Esophagus muscularis mucosa (tissue), 3 donors: ENCODE results near the gene GATA3.

ENCODE experiments used
- POLR2A ChIP-seq: fragments of 450-650 bp; IDR thresholded peaks from one replicate; pipeline ENCODE4 v1.6.1; 2017; ENCODE audit warnings: antibody characterized with exemption, moderate library complexity, mild to moderate bottlenecking, low read depth
- TF ChIP-seq, protein P1 (sequence below), 3 experiments: fragments of 200-600 bp in 2 of 3; fragments of 450-650 bp in 1 of 3; sonication (generic) in 2 of 3; IDR thresholded peaks; one replicate each; pipeline ENCODE4 v1.5.1; 2017 to 2019; ENCODE audit warnings: antibody characterized with exemption in 3 of 3, mild to moderate bottlenecking in 2 of 3, moderate library complexity in 1 of 3

DNA sequence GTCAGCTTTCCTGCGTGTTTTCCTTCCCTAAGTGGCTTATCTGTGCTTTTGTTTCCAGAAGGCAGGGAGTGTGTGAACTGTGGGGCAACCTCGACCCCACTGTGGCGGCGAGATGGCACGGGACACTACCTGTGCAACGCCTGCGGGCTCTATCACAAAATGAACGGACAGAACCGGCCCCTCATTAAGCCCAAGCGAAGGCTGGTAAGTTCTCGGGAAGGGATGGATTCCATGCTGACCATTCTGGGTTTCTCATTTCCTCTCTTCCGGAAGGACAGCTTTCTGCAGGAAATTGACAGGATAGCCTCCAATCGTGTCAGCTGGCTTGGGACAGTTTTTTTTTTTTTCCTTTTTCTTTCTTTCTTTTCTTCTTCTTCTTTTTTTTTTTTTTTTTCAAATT is 9.4 kb downstream of the GATA3 start:
- TF ChIP-seq POLR2A, result no peak
- TF ChIP-seq, protein P1, sequence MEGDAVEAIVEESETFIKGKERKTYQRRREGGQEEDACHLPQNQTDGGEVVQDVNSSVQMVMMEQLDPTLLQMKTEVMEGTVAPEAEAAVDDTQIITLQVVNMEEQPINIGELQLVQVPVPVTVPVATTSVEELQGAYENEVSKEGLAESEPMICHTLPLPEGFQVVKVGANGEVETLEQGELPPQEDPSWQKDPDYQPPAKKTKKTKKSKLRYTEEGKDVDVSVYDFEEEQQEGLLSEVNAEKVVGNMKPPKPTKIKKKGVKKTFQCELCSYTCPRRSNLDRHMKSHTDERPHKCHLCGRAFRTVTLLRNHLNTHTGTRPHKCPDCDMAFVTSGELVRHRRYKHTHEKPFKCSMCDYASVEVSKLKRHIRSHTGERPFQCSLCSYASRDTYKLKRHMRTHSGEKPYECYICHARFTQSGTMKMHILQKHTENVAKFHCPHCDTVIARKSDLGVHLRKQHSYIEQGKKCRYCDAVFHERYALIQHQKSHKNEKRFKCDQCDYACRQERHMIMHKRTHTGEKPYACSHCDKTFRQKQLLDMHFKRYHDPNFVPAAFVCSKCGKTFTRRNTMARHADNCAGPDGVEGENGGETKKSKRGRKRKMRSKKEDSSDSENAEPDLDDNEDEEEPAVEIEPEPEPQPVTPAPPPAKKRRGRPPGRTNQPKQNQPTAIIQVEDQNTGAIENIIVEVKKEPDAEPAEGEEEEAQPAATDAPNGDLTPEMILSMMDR (IDR thresholded peaks at IDR 0.05), result no peak
